Activated CD8-positive, alpha-beta memory T cell treated with anti-CD3 and anti-CD28 coated beads, Interleukin-2, amount 50 U/mL, for 24 hours (primary cell): ENCODE results near the gene AFF1.
A peak's percentile ranks its signal among the peaks of the same experiment; 100 is the strongest.

ENCODE experiments used
- DNase-seq: peaks from one replicate; pipeline ENCODE4 v3.0.0-alpha.2; 2020; ENCODE audit errors: extremely low read depth

The AFF1 gene

DNA sequence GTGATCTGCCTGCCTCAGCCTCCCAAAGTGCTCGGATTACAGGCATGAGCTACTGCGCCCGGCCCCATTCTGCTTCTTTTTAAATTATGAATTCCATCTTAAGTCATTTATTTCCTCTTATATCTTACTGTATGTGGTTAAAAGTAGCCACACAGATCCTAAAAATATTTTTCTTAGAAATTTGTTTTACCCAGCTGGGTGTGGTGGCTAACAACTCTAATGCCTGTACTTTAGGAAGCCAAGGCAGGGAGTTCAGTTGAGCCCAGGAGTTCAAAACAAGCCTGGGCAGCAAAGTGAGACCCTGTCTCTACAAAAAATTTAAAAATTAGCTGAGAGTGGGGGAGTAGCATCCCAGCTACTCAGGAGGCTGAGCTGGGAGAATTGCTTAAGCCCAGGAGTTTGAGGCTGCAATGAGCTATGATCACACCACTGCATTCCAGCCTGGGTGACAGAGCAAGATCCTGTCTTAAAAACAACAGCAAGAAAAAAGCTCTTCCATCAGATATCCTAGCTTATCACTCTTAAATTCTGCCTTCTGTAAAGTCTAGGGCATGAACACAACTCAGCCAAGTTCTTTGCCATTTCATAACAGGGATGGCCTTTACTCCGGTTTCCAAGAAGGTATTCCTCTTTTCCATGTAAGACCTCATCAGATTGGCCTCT lies 15.1 kb upstream of the AFF1 start:
- DNase-seq = no peak

DNA sequence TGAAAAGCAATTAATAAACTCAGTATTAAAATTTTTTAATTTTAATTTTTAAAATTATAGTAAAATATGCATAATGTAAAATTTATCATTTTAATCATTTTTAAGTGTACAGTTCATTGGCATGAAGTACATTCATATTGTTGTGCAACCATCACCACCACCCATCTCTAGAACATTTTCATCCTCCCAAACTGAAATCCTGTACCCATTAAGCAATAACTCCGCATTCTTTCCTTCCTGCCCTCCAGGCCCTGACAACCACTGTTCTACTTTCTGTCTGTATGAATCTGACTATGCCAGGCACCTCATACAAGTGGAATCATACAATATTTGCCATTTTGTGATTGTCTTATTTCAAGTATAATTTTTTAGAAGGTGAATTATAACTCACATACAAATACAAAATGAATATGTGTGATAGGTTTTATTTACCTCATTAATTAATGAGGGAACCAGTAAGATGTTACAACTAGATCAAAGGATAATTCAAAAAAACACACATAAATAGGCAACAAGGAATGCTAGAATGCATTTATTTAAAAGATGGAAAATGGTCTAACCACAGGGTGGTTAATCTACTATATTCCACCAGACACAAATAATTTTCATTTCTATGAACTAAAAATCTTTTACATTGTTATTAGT lies 13.1 kb upstream of the AFF1 start:
- DNase-seq = no peak

GRCh38 chr4:86924811-86925210 lies 10.0 kb upstream of the AFF1 start:
- DNase-seq = no peak

- no peak for DNase-seq
Observed at GRCh38 chr4:86926435-86927086, 8.2 kb upstream of the AFF1 start.

- DNase-seq = no peak
Observed at GRCh38 chr4:86927843-86928395, 6.9 kb upstream of the AFF1 start.

DNA sequence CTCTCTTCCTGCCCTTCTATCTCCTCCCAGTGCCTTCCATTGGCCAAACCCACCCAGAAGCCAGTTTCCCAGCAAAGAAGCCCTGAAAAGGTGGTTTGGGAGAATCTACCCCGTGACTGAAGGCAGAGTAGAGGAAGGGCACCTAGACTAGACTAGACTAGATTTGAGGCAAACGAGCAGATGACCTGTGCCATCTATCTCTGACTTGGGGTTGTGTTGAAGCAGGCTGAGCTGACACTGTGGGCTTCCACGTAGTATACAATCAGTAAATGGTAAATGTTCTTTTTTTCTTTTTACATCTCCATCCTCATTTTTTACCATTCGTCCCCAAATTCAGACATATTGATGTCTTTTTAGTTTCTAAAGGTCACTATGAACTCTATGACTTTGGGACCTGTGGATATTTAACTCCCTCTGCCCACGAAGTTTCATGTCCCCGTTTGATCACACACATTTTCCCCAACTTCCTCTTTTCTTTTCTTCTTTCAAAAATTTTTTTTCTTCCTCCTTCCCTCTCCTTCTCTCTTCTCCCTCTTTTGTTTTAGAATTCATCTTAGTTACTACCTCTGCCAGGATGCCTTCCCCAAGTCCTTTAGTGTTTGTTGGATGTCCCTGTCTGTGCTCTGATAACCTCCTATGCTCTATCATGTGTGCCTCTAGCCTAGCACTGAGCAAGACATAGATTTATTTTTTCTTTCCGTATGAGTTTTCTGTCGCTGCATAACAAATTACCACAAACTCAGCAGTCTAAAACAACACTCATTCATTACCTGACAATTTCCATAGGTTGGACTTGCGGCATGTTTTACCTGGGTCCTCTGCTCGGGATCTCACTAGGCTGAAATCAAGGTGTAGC lies 6.2 kb upstream of the AFF1 start:
- no peak for DNase-seq

DNA sequence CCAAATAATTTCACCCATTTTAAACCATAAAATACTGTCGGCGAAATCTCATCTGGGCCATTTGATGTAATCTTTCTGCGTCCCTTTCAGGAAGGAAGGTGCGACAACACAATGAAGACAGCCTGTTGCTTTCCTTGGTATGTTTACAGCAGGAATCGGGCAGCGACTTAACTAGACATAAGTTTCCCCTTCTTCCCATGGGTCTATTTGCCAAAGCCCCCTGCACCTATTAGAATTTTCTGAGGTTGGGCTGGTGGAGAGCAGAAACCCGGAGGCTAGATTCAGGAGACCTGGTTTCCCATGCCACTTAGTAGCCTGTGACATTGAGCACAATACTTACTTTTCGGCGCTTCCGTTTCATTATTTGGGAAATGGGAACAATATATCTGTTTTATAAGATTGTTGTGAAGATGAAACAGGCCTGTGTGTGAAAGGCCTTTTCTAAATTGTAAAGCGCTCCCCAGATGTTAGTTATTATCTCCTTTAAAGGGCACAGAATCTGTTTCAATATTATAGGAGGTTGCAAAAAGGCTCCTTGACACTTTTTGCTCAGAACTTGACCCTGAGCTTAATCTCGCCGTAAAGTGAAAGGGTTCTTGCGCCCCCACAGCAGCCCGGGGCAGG lies 552 bp upstream of the AFF1 start:
- no peak for DNase-seq

DNA sequence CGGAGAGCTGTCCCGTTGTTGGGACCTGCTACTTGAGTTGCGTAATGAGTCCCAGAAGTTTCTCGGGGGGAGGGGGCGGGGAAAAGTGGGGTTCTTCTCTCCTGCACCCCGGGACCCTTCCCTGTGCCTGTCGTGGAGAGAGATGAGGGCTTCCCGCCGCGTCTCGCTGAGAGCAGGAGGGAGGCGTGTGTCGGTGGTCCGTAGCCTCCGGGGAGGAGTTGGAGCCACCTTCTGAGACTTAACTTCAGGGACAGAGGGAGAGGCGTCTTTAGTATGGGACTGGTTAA lies 698 bp downstream of the AFF1 start:
- DNase-seq = no peak

GRCh38 chr4:86935853-86936733 lies 1.3 kb downstream of the AFF1 start:
- DNase-seq = peak; percentile 55

- no peak for DNase-seq
Observed at GRCh38 chr4:86938771-86939520, 4.1 kb downstream of the AFF1 start.

- DNase-seq = no peak
Observed at GRCh38 chr4:86939729-86940575, 5.1 kb downstream of the AFF1 start.

DNA sequence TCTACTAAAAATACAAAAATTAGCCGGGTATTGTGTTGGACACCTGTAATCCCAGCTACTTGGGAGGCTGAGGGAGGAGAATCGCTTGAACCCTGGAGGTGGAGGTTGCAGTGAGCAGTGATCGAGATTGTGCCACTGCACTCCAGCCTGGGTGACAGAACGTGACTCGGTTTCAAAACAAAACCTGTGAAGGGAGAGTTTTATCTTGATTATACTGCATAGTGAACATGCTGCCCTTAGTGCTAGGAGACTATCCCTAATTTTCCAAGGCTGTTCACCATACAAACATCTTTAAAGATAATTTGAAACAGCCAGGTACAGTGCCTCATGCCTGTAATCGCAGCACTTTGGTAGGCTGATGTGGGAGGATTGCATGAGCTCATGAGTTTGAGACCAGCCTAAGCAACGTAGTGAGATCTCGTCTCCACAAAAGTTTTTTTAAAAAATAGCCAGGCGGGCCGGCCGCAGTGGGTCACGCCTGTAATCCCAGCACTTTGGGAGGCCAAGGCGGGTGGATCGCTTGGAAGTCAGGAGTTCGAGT lies 6.2 kb downstream of the AFF1 start:
- no peak for DNase-seq

DNA sequence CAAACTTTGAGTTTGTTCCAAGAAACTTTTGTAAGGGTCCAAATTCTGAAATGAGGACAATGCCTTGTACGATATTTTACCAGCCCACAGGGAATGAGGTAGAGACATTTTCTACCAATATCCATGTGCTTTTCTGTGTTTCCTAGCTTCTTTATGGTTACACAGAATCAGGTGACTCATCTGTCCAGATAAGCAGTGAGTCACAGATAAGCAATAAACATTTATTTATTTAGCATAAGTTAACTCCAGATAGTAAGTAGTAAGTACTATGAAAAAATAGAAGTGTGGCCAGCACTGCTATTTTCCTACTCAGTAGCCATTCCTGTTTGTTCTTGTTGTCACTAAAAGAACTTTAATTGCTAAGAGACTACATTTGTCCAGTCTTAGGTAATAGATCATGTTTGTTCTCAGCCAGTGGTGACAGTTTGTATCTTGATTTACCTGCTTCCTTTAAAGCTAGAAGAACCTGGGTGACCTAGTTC lies 7.4 kb downstream of the AFF1 start:
- no peak for DNase-seq

GRCh38 chr4:86944964-86945781 lies 10.4 kb downstream of the AFF1 start:
- DNase-seq = no peak

- DNase-seq = no peak
Observed at GRCh38 chr4:86946868-86947500, 12.2 kb downstream of the AFF1 start.

DNA sequence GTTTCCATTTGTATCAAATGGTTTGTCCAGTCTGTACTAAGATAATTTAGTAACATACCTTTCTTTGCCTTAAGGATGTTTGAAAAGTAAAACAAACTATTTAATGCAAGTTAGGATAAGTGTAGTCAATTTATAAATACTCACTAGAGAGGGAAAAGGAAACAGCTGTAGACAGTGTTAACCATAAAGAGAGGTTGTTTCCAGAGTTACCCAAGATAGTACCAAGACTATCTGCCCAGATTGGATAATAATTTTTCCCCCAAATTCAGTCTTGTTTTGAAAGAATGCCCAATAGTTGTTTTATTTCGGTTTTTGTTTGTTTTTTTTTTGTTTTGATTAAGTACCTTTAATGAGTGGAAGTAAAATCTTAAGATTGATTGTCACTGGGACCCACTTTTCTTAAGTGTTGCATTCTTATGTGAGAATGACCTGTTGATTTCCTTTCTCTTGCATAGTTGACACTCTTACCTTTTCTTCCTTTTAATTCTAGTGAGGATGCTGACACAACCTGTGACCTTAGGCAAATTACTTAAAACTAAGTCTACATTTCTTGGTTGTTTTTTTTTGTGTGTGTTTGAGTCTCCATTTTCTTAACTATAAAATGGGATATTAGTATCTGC lies 12.8 kb downstream of the AFF1 start:
- DNase-seq = no peak

- no peak for DNase-seq
Observed at GRCh38 chr4:86948276-86948675, 13.5 kb downstream of the AFF1 start.
